ENCODE data around the gene EEPD1.

DNA sequence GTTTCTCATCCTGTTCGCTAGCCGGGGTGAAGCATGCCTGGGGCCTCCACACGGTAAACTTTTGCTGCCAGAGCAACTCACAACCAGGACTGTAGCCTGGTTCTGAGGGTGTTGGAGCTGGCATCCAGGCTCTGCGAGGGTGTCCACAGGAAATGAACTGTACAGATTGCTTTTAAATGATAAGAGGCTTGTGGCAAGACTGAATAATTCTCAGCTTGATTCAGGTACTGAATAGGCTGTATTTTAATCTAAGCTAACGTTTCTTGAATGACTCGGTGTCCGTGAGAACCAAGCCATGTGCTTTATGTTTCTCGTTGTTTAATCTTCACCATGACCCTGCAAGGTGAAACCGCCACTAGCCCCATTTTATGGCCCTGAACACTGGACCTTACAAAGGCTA, 49.3 kb downstream of the EEPD1 start:
- TF ChIP-seq, protein P1, sequence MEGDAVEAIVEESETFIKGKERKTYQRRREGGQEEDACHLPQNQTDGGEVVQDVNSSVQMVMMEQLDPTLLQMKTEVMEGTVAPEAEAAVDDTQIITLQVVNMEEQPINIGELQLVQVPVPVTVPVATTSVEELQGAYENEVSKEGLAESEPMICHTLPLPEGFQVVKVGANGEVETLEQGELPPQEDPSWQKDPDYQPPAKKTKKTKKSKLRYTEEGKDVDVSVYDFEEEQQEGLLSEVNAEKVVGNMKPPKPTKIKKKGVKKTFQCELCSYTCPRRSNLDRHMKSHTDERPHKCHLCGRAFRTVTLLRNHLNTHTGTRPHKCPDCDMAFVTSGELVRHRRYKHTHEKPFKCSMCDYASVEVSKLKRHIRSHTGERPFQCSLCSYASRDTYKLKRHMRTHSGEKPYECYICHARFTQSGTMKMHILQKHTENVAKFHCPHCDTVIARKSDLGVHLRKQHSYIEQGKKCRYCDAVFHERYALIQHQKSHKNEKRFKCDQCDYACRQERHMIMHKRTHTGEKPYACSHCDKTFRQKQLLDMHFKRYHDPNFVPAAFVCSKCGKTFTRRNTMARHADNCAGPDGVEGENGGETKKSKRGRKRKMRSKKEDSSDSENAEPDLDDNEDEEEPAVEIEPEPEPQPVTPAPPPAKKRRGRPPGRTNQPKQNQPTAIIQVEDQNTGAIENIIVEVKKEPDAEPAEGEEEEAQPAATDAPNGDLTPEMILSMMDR (IDR thresholded peaks at IDR 0.05; ENCODE audit: extremely low read depth in 1 of 2, insufficient read depth in 1 of 2, low read depth in 1 of 2, low read length in 2 of 2), result no peak
- TF ChIP-seq, protein P2, sequence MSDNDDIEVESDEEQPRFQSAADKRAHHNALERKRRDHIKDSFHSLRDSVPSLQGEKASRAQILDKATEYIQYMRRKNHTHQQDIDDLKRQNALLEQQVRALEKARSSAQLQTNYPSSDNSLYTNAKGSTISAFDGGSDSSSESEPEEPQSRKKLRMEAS (IDR thresholded peaks at IDR 0.05; ENCODE audit: insufficient read depth, insufficient read length), result no peak
- no peak for TF ChIP-seq POLR2A (IDR thresholded peaks at IDR 0.05; ENCODE audit: low read depth, low read length)
- no peak for TF ChIP-seq POLR2AphosphoS5 (IDR thresholded peaks at IDR 0.05; ENCODE audit: insufficient read depth, low read depth, low read length)
- no peak for TF ChIP-seq EZH2 (IDR thresholded peaks at IDR 0.05; ENCODE audit: borderline replicate concordance, low read depth, low read length, severe bottlenecking)
- no peak for TF ChIP-seq FOS (IDR thresholded peaks at IDR 0.05; ENCODE audit: borderline replicate concordance, insufficient read depth, low read length)
- TF ChIP-seq JUN (IDR thresholded peaks at IDR 0.05; ENCODE audit: borderline replicate concordance, insufficient read depth, insufficient read length, low read depth), result no peak
- TF ChIP-seq GATA2 (IDR thresholded peaks at IDR 0.05; ENCODE audit: insufficient read depth, insufficient read length, low read depth, low read length), result no peak
